ENCODE measurements around the gene NDUFS5. TPM values are rescaled to one million over a fixed set of nuclear protein-coding genes. Genes with fewer than 3 reads are reported as not detected.
"Not testable (repeated sequence)": the region's sequence is repeated elsewhere in the genome, so short reads cannot be mapped to it uniquely, and the experiment has no call there.

The NDUFS5 gene
- total RNA-seq, 3 donors from 2014 or later, result 299 to 582 (median 393) TPM

- H3K27me3 ChIP-seq, result no peaks in the 10 kb centered on the region
- H3K4me1 ChIP-seq, result no peaks in the 10 kb centered on the region
- H3K4me3 ChIP-seq, result no peak overlapping the region
- no peak overlapping the region for H3K27ac ChIP-seq
- no peaks in the 10 kb centered on the region for H3K9me3 ChIP-seq
- intact Hi-C loops (cut with DNase I; ENCODE audit: low total_unique reads), result no loop called here
- H3K36me3 ChIP-seq, result peaks cover 3% of the 10 kb centered on the region
- no peak for DNase-seq (ENCODE audit: low spot score in 2 of 2)
- TF ChIP-seq CTCF (IDR thresholded peaks at IDR 0.05), result no peak
- no peak for TF ChIP-seq POLR2AphosphoS5 (IDR thresholded peaks at IDR 0.05)
- no peak for TF ChIP-seq POLR2A (IDR thresholded peaks at IDR 0.05)
These were observed 19.9 kb upstream of the NDUFS5 start for GRCh38 chr1:39006287-39006686.

- no peak for DNase-seq (ENCODE audit: low spot score in 2 of 2)
- Histone ChIP-seq H3K36me3 (peaks cover 3% of the 10 kb centered on the region), H3K4me1 (no peaks in the 10 kb centered on the region), H3K27me3 (no peaks in the 10 kb centered on the region), H3K4me3 (no peak overlapping the region), H3K27ac (no peak overlapping the region), H3K9me3 (no peaks in the 10 kb centered on the region)
- TF ChIP-seq CTCF (IDR thresholded peaks at IDR 0.05) (no peak), POLR2AphosphoS5 (IDR thresholded peaks at IDR 0.05) (no peak), POLR2A (IDR thresholded peaks at IDR 0.05) (no peak)
- intact Hi-C loops (cut with DNase I; ENCODE audit: low total_unique reads), result no loop called here
These were observed 19.2 kb upstream of the NDUFS5 start for GRCh38 chr1:39006726-39007645.

GRCh38 chr1:39014956-39015355 lies 11.2 kb upstream of the NDUFS5 start:
- DNase-seq (ENCODE audit: low spot score in 2 of 2); H3K27ac ChIP-seq; H3K4me1 ChIP-seq; intact Hi-C loops (cut with DNase I; ENCODE audit: low total_unique reads); H3K4me3 ChIP-seq; H3K27me3 ChIP-seq; H3K36me3 ChIP-seq; H3K9me3 ChIP-seq: not testable (repeated sequence)

- intact Hi-C loops (cut with DNase I; ENCODE audit: low total_unique reads), result no loop called here
- TF ChIP-seq CTCF (IDR thresholded peaks at IDR 0.05), result no peak
- TF ChIP-seq POLR2A (IDR thresholded peaks at IDR 0.05), result no peak
- no peak for TF ChIP-seq POLR2AphosphoS5 (IDR thresholded peaks at IDR 0.05)
- H3K36me3 ChIP-seq, result no peaks in the 10 kb centered on the region
These were observed 9.5 kb upstream of the NDUFS5 start for GRCh38 chr1:39016604-39017171.

GRCh38 chr1:39017266-39017665 lies 8.9 kb upstream of the NDUFS5 start:
- H3K27ac ChIP-seq, result no peak overlapping the region
- DNase-seq (ENCODE audit: low spot score in 2 of 2), result no peak
- H3K36me3 ChIP-seq, result no peaks in the 10 kb centered on the region
- intact Hi-C loops (cut with DNase I; ENCODE audit: low total_unique reads), result no loop called here
- no peak for TF ChIP-seq CTCF (IDR thresholded peaks at IDR 0.05)
- no peak for TF ChIP-seq POLR2AphosphoS5 (IDR thresholded peaks at IDR 0.05)
- no peak for TF ChIP-seq POLR2A (IDR thresholded peaks at IDR 0.05)
- no peaks in the 10 kb centered on the region for H3K4me1 ChIP-seq
- H3K4me3 ChIP-seq, result no peak overlapping the region
- H3K9me3 ChIP-seq, result no peaks in the 10 kb centered on the region
- no peaks in the 10 kb centered on the region for H3K27me3 ChIP-seq

More at GRCh38 chr1:39016604-39017171, 9.5 kb upstream of the NDUFS5 start:
- H3K27me3 ChIP-seq, result no peaks in the 10 kb centered on the region
- DNase-seq (ENCODE audit: low spot score in 2 of 2), result no peak
- H3K9me3 ChIP-seq, result no peaks in the 10 kb centered on the region
- H3K4me1 ChIP-seq, result no peaks in the 10 kb centered on the region
- H3K4me3 ChIP-seq, result no peak overlapping the region
- H3K27ac ChIP-seq, result no peak overlapping the region

GRCh38 chr1:39020494-39020893 lies 5.7 kb upstream of the NDUFS5 start:
- DNase-seq (ENCODE audit: low spot score in 2 of 2); H3K4me1 ChIP-seq; H3K27me3 ChIP-seq; H3K36me3 ChIP-seq; H3K27ac ChIP-seq; H3K4me3 ChIP-seq; H3K9me3 ChIP-seq; intact Hi-C loops (cut with DNase I; ENCODE audit: low total_unique reads): not testable (repeated sequence)

Data from breast epithelium (tissue), 4 donors.